HCT116 (cell line): Measurements from ENCODE around the gene ELL2. TPM values are rescaled to one million over a fixed set of nuclear protein-coding genes. Genes with fewer than 3 reads are reported as not detected.

Experiments
- ATAC-seq: fragments of 200-7000 bp; cut with Tn5 transposase; 2 replicates; pipeline ENCODE4 v1.9.1; 2020; ENCODE audit warnings: mild to moderate bottlenecking, moderate library complexity
- BruUV-seq: library from RNA; stranded (reverse); fragments of 400-500 nt; replicated peaks from 2 replicates; lab custom pipeline; 2021; lab: Mats Ljungman, UMichigan
- CTCF ChIA-PET: fragments of 300-600 bp; sonication (Branson Sonifier 250); formaldehyde crosslinking; loops from one replicate; lab custom pipeline; 2021; ENCODE audit warnings: antibody characterized with exemption; lab: Charles Lee
- POLR2A ChIA-PET: fragments of 300-600, 350-600 bp; sonication (Branson Sonifier 250); formaldehyde crosslinking; loops from one replicate; lab custom pipeline; 2021; ENCODE audit warnings: antibody characterized with exemption; lab: Charles Lee
- RAD21 ChIA-PET, 2 experiments: fragments of 300-600 bp; sonication (Branson Sonifier 250); formaldehyde crosslinking; loops; one replicate each; lab custom pipeline; 2023; ENCODE audit warnings: low total read pairs in 2 of 2; ENCODE audit not compliant: uncharacterized antibody in 2 of 2, unreplicated experiment in 2 of 2, low non-redundant PET in 1 of 2; lab: Charles Lee
- DNase-seq: peaks from one replicate; pipeline ENCODE4 v3.0.0-alpha.2; 2010; ENCODE audit warnings: low read depth, low spot score
- H2AFZ ChIP-seq: fragments of 200-600 bp; shearing (Covaris generic), sonication (generic); 2 replicates; pipeline ENCODE4 v1.6.1; 2017; ENCODE audit warnings: low read depth, mixed run types, mixed read lengths, antibody characterized with exemption, low read length; ENCODE audit not compliant: poor library complexity, severe bottlenecking
- H3K27ac ChIP-seq: 2 replicates; pipeline ENCODE4 v1.5.1; 2012; ENCODE audit warnings: low read depth, low read length
- H3K27me3 ChIP-seq: fragments of 200-600 bp; sonication (generic); 2 replicates; pipeline ENCODE4 v1.6.1; 2016; ENCODE audit warnings: mixed run types, low read length, mixed read lengths; ENCODE audit not compliant: insufficient read depth
- H3K36me3 ChIP-seq, 2 experiments: fragments of 200-500 bp in 1 of 2; fragments of 200-600 bp in 1 of 2; sonication (Bioruptor generic) in 1 of 2; sonication (generic) in 1 of 2; 2 replicates each; pipeline versions ENCODE4 v1.5.1 to v1.6.1; 2014 to 2016; ENCODE audit warnings: low read length in 2 of 2, inconsistent platforms in 1 of 2, mixed read lengths in 1 of 2, mixed run types in 1 of 2; ENCODE audit not compliant: insufficient read depth in 2 of 2, control insufficient read depth in 1 of 2
- H3K4me1 ChIP-seq, 2 experiments: fragments of 200-600 bp in 1 of 2; sonication (generic) in 1 of 2; 2 replicates each; pipeline versions ENCODE4 v1.5.1 to v1.6.1; 2012 to 2017; ENCODE audit warnings: low read length in 2 of 2, inconsistent platforms in 1 of 2, mild to moderate bottlenecking in 1 of 2, mixed read lengths in 1 of 2, mixed run types in 1 of 2, moderate library complexity in 1 of 2; ENCODE audit not compliant: insufficient read depth in 2 of 2, control insufficient read depth in 1 of 2
- H3K4me2 ChIP-seq: fragments of 200-600 bp; sonication (generic); 2 replicates; pipeline ENCODE4 v1.6.1; 2017; ENCODE audit warnings: mixed run types, low read length, mixed read lengths
- H3K4me3 ChIP-seq, 2 experiments: fragments of 200-600 bp in 1 of 2; sonication (generic) in 1 of 2; replicated peaks in 1 of 2; 2 replicates each; pipeline ENCODE4 v1.5.1; 2011 to 2016; ENCODE audit warnings: low read length in 2 of 2, control low read depth in 1 of 2, low read depth in 1 of 2, mild to moderate bottlenecking in 1 of 2, mixed read lengths in 1 of 2, mixed run types in 1 of 2
- H3K79me2 ChIP-seq: fragments of 200-600 bp; sonication (generic); 2 replicates; pipeline ENCODE4 v1.6.1; 2017; ENCODE audit warnings: mild to moderate bottlenecking, mixed run types, low read length, moderate library complexity, mixed read lengths; ENCODE audit not compliant: insufficient read depth
- H3K9ac ChIP-seq: fragments of 200-600 bp; sonication (generic); 2 replicates; pipeline ENCODE4 v1.6.1; 2016; ENCODE audit warnings: low read length, mixed read lengths
- H3K9me2 ChIP-seq: fragments of 200-600 bp; sonication (generic), shearing (Covaris generic); 2 replicates; pipeline ENCODE4 v1.6.1; 2017; ENCODE audit warnings: mixed run types, mild to moderate bottlenecking, moderate library complexity; ENCODE audit not compliant: insufficient read depth
- H3K9me3 ChIP-seq, 2 experiments: fragments of 200-500 bp in 1 of 2; fragments of 200-600 bp in 1 of 2; sonication (Bioruptor generic) in 1 of 2; sonication (generic) in 1 of 2; 2 replicates each; pipeline ENCODE4 v1.6.1; 2014 to 2017; ENCODE audit warnings: low read length in 2 of 2, mixed read lengths in 2 of 2, inconsistent platforms in 1 of 2, low read depth in 1 of 2, mild to moderate bottlenecking in 1 of 2, mixed run types in 1 of 2, moderate library complexity in 1 of 2; ENCODE audit not compliant: control insufficient read depth in 1 of 2, insufficient read depth in 1 of 2
- H4K20me1 ChIP-seq: fragments of 200-600 bp; sonication (generic), shearing (Covaris generic); 2 replicates; pipeline ENCODE4 v1.6.1; 2017; ENCODE audit warnings: mixed run types, mild to moderate bottlenecking, moderate library complexity; ENCODE audit not compliant: insufficient read depth
- CTCF ChIP-seq, 3 experiments: fragments of 200-600 bp in 1 of 3; sonication (generic) in 1 of 3; IDR thresholded peaks in 2 of 3; conservative IDR thresholded peaks in 1 of 3; 2 replicates each; pipeline ENCODE4 v1.5.1; 2012 to 2017; ENCODE audit warnings: low read depth in 2 of 3, low read length in 2 of 3, antibody characterized with exemption in 1 of 3, borderline replicate concordance in 1 of 3, control low read depth in 1 of 3, mild to moderate bottlenecking in 1 of 3, mixed read lengths in 1 of 3, mixed run types in 1 of 3, moderate library complexity in 1 of 3; ENCODE audit not compliant: insufficient read depth in 1 of 3
- EGR1 ChIP-seq: IDR thresholded peaks from 2 replicates; pipeline ENCODE4 v1.6.1; 2012; ENCODE audit warnings: low read depth
- EZH2phosphoT487 ChIP-seq: fragments of 200-600 bp; IDR thresholded peaks from 2 replicates; pipeline ENCODE4 v1.6.1; 2018; ENCODE audit warnings: antibody characterized with exemption, borderline replicate concordance
- JUND ChIP-seq: IDR thresholded peaks from 2 replicates; pipeline ENCODE4 v1.6.1; 2012
- RAD21 ChIP-seq: IDR thresholded peaks from 2 replicates; pipeline ENCODE4 v1.6.1; 2012; ENCODE audit warnings: low read depth, mild to moderate bottlenecking
- REST ChIP-seq: IDR thresholded peaks from 2 replicates; pipeline ENCODE4 v1.6.1; 2012; ENCODE audit warnings: low read depth
- SIN3A ChIP-seq: IDR thresholded peaks from 2 replicates; pipeline ENCODE4 v1.6.1; 2012; ENCODE audit warnings: low read depth
- SRF ChIP-seq: IDR thresholded peaks from 2 replicates; pipeline ENCODE4 v1.6.1; 2012; ENCODE audit warnings: low read depth
- intact Hi-C: fragments of 100-400 bp; cut with micrococcal nuclease; formaldehyde crosslinking; loops from 2 replicates; pipeline ENCODE4 v1.10.0; 2022
- total RNA-seq: library from RNA; stranded (reverse); gene quantifications from one replicate; pipeline ENCODE4 v1.2.1, GENCODE V29; 2021; ENCODE audit not compliant: unreplicated experiment

Gene ELL2
- total RNA-seq, 1 experiment from 2014 or later, result 29.8 TPM

GRCh38 chr5:95863383-95863757 lies 98.3 kb downstream of the ELL2 start (continued):
- TF ChIP-seq REST, result no peak
- no peak for TF ChIP-seq EZH2phosphoT487
- no peak for TF ChIP-seq RAD21
- TF ChIP-seq SIN3A, result no peak
- no peak for TF ChIP-seq EGR1

GRCh38 chr5:95862671-95863382 lies 98.8 kb downstream of the ELL2 start:
- no peak overlapping the region for H3K9ac ChIP-seq

More at GRCh38 chr5:95862671-95863382, 98.8 kb downstream of the ELL2 start:
- no peaks in the 10 kb centered on the region for H4K20me1 ChIP-seq
- no peak overlapping the region for H3K4me3 ChIP-seq
- DNase-seq, result no peak
- ATAC-seq, result no peak
- H3K79me2 ChIP-seq, result no peaks in the 10 kb centered on the region
- intact Hi-C loops, result no loop called here
- ChIA-PET RAD21 (no interaction called here), CTCF (interaction anchor here (2.8 kb wide), 1 partner anchor 473 kb away, joined by 11 read pairs; no protein-coding TSS in a partner anchor), POLR2A (no interaction called here)
- no peak overlapping the region for H3K27ac ChIP-seq
- H3K9me3 ChIP-seq, result no peaks in the 10 kb centered on the region
- H3K4me2 ChIP-seq, result no peak overlapping the region
- H3K36me3 ChIP-seq, result no peaks in the 10 kb centered on the region
- no peak for TF ChIP-seq SRF
- no peak for TF ChIP-seq CTCF (IDR thresholded peaks at IDR 0.05 in 2 of 3, conservative IDR thresholded peaks at IDR 0.05 in 1 of 3; ENCODE audit: borderline replicate concordance in 1 of 3, insufficient read depth in 1 of 3, low read depth in 2 of 3, low read length in 2 of 3)
- TF ChIP-seq JUND, result no peak
- peaks cover 6 to 40% of the 10 kb centered on the region in 2 experiments; a peak in 3 of 4 replicates for H3K4me1 ChIP-seq
- no peak overlapping the region for H2AFZ ChIP-seq
- H3K9me2 ChIP-seq, result no peaks in the 10 kb centered on the region
- no TSS peak for BruUV-seq
- no peaks in the 10 kb centered on the region for H3K27me3 ChIP-seq
